CD4-positive, alpha-beta T cell treated with Interleukin-12 subunit alpha and Interleukin-12 subunit beta, for 1 hour (primary cell): ENCODE results near the gene ZFAND2B.

ENCODE experiments used
- DNase-seq: peaks from one replicate; pipeline ENCODE4 v3.0.0-alpha.2; 2020

ZFAND2B gene

GRCh38 chr2:219206328-219207133 lies at the start of gene ZFAND2B:
Gene ZFAND2B (plus strand): TSS chr2:219206782. CDS start chr2:219206988, 206 bp downstream.
- peak; percentile 96 for DNase-seq

GRCh38 chr2:219157396-219157795 lies 49.2 kb upstream of the ZFAND2B start:
- DNase-seq: no peak

DNA sequence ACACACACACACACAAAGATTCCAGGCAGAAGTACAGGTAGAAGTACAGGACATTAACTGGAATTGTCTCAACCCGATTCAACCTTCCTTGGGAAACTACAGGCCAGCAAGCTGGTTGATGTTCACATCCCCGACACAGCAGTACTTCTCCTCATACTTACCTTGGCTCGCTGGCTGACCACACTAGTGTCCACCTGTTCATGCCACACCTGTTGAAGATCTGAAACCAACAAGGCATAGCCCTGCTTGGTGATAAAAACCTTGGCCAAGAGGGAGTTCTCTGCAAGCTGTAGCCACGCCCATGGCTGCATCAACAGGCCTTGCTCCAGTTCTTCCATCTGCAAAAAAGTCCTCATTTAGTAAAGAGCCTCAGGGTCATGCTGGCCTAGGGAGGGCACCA lies 48.6 kb upstream of the ZFAND2B start:
- DNase-seq: no peak

DNA sequence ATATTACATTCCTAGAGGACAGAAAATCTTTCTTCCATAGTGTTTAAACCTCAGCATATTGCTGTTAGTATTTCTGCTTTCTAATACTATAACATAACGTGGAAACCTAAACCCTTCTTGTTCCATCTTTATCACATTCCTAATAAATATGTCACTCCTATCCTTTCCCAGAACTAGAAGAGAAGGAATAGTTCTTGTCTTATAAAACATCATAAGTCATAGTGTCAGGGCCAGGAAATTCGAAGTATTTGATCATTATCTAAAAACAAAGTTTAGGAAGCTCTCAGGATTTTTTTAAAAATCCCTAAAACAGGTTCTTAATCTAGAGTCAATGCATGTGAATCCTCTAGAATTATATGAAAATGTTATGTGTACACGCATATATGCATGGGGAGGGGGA lies 48.0 kb upstream of the ZFAND2B start:
- DNase-seq: no peak

- no peak for DNase-seq
Observed at GRCh38 chr2:219159771-219160185, 46.8 kb upstream of the ZFAND2B start.

GRCh38 chr2:219160186-219161017 lies 46.2 kb upstream of the ZFAND2B start, which contains the start of gene NHEJ1:
Gene NHEJ1 (minus strand): TSS chr2:219160815. CDS start chr2:219158362, 2,453 bp downstream.
- peak; percentile 94 for DNase-seq

- no peak for DNase-seq
Observed at GRCh38 chr2:219161097-219161496, 45.5 kb upstream of the ZFAND2B start.

DNA sequence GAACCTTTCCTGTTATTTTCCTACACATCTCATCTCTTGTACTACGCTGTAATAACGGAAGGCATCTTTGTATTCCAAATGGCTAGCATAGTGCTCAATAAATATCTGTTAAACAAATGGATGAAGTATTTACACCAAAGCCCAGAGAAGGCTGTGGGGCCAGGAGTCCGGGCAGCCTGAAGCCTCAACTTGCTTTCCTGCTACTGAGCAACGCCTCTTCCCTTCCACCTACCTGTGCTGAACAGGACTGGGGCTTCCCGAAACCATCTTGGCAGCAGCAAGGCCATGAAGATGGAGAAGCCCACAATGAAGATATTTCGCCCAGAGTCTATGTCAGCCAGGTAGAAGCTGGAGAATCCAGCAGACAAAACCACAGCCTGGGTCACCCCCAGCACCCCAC lies 43.4 kb upstream of the ZFAND2B start:
- no peak for DNase-seq

DNA sequence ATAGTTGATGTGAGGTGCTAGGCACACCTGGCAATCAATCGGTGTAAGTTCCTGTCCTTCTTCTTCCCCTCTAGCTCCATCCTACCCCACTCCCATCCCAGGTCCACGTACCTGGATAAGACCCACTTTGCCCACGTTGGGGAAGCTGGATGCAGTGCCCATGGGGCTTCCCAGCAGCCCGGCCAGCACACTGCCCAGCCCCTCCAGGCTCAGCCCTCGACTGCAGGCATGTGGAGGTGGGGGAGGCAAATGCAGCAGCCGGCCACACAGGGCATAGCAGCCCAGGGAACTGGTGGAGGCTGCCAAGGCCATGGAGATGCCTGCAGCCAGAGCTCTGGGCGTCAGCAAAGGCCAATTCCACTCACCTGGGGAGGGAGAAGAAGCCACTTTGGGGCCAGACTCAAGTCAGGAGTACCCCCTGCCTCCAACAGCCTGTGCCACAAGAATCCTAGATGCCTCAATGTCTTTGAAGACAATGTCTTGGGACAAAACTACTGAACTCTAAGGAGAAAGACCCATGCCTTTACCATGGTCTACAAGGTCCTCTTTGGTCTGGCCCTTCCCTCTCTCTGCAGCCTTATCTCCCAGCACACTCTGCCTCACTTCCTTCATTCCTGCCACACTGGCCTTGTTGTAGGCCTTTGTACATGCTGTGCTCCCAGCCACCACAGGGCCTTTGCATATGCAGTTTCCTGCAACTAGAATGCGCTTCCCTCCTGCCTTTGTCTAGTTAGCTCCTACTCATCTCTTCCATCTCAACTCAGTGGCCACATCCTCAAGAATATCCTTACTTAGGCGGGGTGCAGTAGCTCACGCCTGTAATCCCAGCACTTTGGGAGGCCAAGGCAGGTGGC lies 41.3 kb upstream of the ZFAND2B start:
- DNase-seq: no peak

- no peak for DNase-seq
Observed at GRCh38 chr2:219167997-219168396, 38.6 kb upstream of the ZFAND2B start.

DNA sequence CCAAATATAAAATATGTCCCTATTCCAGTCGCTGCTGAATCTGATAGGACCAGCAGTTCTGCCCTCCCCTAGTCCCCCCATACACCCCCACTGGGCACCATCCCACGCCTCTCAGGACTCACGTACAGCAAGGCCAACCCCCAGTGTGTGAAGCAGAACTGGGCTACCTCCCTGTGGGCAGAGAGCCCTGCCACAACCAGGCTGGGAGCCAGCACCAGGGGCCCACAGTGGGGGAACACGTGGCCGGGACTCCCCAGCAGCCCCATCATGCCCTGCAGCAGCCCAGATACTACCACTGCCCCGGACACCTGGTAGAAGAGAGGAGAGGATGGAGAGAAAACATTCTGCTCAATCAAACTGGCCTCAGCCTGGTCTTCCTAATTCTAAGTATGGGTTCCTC lies 38.1 kb upstream of the ZFAND2B start:
- no peak for DNase-seq

- DNase-seq: no peak
Observed at GRCh38 chr2:219168932-219169331, 37.6 kb upstream of the ZFAND2B start.

- no peak for DNase-seq
Observed at GRCh38 chr2:219169930-219170654, 36.5 kb upstream of the ZFAND2B start, which contains the start of gene SLC23A3. Gene SLC23A3 (minus strand): TSS chr2:219170029. CDS start chr2:219169984, 45 bp downstream.

DNA sequence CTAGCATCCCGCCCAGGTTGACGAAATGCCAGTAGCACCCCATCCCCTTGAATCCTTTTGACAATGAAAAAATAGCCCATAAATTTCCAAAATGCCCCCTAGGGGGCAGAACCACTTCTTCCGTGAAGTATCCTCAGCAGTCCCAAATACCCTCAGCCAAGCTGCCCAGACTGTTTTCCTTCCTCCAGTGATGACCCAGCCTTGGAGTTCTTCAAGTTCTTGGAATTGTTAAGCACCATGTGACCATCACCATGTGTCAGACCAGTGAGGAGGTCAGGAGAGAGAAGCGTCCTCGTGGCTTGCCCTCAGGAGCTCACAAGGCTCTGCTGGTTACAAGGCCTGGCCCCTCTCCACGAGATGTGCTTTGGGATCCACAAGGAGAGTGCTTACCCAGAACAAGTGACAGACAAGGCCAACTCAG lies 35.3 kb upstream of the ZFAND2B start:
- DNase-seq: peak; percentile 60

- no peak for DNase-seq
Observed at GRCh38 chr2:219172231-219173154, 34.1 kb upstream of the ZFAND2B start.

GRCh38 chr2:219173176-219173575 lies 33.4 kb upstream of the ZFAND2B start:
- DNase-seq: no peak

DNA sequence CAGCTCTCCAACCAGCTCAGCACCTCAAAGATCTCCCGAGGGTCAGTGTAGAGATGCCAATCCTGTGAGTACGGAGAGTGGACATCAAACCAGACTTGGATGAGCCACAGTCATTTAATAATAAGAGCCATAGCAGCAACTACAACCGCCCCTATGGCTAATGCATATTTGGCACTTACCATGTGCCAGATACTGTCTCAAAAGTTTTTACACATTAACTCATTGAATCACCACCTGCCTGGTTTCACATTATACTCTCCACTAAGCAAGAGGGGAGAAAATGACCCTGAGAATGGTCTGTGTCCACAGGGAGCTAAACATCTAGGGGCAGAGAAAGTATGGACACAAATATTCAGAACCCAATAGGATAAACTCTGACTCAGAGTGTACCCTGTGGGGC lies 32.4 kb upstream of the ZFAND2B start:
- DNase-seq: no peak

DNA sequence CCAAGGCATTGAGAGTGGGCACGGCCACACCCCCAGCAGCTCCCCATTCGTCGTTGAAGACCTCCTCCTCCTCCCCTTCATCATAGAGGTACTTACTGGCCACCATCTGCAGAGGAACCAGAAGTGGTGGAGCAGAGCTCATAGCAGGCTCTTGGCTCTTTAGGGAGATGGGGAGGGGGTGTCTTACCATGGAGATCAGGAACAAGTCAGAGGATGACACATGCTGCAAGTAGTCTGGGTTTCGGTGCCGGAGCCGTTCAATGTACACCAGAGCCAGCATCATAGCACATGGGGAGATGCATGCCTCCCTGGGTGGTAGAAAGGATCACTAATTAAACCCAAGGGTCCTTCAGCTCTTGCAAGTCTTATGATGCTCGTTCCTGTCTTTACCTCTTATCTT lies 31.8 kb upstream of the ZFAND2B start:
- DNase-seq: no peak

DNA sequence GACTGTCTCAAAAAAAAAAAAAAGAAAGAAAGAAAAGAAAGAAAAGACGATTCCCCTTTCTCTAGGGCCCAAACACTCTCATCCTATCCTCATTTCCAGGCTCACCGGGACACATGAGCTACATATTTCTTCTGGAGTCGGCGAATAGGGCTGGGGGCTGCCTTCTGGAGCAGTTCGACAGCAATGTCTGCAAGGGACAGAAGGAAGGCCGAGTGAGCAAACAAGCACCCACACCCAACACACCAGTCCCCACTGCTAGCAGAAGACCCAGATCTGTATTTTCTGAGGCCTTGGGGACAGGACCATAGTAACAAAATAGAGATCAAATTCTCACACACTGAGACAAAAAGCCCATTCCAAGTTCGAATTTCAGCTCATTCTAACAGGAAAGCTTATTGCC lies 31.1 kb upstream of the ZFAND2B start:
- DNase-seq: no peak

GRCh38 chr2:219175928-219176817 lies 30.4 kb upstream of the ZFAND2B start:
- no peak for DNase-seq
